Measurements from ENCODE around the gene SMYD5. TPM values are rescaled to one million over a fixed set of nuclear protein-coding genes. Genes with fewer than 3 reads are reported as not detected.
"Not testable (repeated sequence)": the region's sequence is repeated elsewhere in the genome, so short reads cannot be mapped to it uniquely, and the experiment has no call there.

Gene SMYD5
- polyA plus RNA-seq, 1 donor from 2014 or later, result 27.4 TPM

GRCh38 chr2:73257021-73257420 is 43.0 kb downstream of the SMYD5 start:
- Mint-ChIP-seq H3K27me3 (no peaks in the 10 kb centered on the region), H3K36me3 (no peaks in the 10 kb centered on the region), H3K27ac (no peak overlapping the region), H3K4me3 (no peak overlapping the region), H3K4me1 (peaks cover 0 to 1% (median 0%) of the 10 kb centered on the region in 3 donors), H3K9me3 (no peaks in the 10 kb centered on the region)

DNA sequence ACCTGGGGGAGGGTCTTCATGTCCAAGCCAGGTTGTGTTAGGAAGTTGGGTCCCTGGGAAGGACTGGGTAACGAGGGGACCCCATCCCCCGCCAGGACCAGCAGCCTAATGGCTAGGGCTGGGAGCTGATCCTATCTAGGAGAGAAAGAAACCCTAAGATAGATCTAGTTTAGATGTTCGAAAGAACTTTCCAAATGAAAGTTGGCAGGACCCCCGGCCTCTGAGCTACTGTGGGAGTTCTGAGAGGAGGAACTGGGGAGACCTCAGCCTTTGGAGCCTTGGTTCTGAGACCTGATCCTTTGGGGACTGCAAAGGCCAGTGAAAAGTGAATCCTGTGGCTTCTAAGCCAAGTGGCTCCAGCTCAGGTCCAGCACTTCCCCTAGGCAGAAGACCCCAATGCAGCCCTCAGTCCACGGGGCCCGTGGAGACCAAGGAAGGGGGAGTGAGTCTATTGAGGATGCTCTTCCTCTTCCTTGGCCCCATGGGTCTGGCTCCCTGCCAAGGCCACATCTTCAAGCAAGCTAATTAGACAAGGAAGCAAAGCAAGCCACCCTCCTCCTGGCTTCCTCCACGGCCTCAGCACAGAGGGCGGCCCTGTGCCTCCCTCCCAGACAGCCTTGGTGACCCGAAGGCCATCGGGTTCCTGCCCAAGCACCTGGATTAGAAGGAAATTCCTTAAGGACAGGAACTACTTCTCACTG is 43.5 kb downstream of the SMYD5 start:
- Mint-ChIP-seq H3K4me3 (no peak overlapping the region), H3K36me3 (no peaks in the 10 kb centered on the region), H3K27ac (no peak overlapping the region), H3K9me3 (no peaks in the 10 kb centered on the region), H3K27me3 (no peaks in the 10 kb centered on the region), H3K4me1 (peaks cover 0 to 1% (median 0%) of the 10 kb centered on the region in 3 donors)

DNA sequence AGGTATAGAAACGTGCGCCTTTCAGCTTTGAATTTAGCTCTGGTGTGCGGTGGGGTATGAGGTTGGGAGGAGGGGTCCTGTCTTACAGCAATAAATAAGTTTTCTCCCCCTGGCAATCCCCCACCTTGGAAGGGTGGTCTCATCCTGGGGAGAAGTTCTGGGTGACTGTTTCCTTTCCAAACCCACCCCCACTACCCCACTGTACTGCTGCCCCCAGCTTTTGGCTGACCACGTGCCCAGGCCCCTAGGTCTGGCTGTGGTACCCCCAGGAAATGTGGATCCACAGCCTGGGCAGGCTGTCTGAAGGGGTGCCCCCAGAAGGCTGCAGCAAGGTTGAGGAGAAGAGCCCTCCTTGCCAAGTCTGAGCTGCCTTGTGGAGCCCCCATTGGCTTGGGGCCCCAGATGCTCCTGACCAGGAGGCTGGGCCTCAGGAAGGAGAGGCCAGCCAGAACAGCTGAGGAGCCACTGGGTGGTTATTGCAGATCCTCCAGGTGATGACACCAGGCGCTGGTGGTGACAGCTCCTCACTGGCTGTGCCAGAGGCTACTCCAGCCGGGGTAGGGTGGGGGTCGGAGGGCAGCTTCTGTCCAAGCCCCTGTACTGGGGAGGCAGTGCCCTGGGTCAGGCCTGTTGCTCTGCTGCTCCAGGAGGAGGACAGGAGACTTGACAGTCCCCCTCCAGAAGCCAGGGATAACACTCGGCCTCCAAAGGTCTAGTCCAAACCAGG is 44.3 kb downstream of the SMYD5 start:
- no peaks in the 10 kb centered on the region for H3K27me3 Mint-ChIP-seq
- H3K4me1 Mint-ChIP-seq, result peaks cover 0 to 1% (median 0%) of the 10 kb centered on the region in 3 donors
- H3K27ac Mint-ChIP-seq, result no peak overlapping the region
- H3K4me3 Mint-ChIP-seq, result no peak overlapping the region
- H3K36me3 Mint-ChIP-seq, result peaks cover under 1% of the 10 kb centered on the region
- H3K9me3 Mint-ChIP-seq, result no peaks in the 10 kb centered on the region

DNA sequence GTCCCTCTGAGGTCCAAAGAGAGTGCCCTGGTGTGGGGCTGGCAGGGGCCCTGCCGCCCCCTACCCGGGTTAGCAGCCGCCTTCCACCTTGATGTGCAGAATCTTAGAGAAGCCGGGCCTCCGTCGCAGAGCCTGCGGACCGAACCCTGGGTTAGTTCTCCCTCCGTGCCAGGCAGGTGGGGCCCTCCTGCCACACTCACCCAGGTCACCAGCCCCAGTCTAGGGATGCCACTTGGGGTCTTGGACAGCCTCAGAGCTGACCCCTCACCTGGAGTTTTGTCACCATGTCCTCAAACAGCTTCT is 44.8 kb downstream of the SMYD5 start:
- H3K27me3 Mint-ChIP-seq, result no peaks in the 10 kb centered on the region
- H3K4me3 Mint-ChIP-seq, result no peak overlapping the region
- peaks cover 0 to 1% (median 0%) of the 10 kb centered on the region in 3 donors for H3K4me1 Mint-ChIP-seq
- no peak overlapping the region for H3K27ac Mint-ChIP-seq
- H3K9me3 Mint-ChIP-seq, result no peaks in the 10 kb centered on the region
- H3K36me3 Mint-ChIP-seq, result peaks cover 2% of the 10 kb centered on the region

DNA sequence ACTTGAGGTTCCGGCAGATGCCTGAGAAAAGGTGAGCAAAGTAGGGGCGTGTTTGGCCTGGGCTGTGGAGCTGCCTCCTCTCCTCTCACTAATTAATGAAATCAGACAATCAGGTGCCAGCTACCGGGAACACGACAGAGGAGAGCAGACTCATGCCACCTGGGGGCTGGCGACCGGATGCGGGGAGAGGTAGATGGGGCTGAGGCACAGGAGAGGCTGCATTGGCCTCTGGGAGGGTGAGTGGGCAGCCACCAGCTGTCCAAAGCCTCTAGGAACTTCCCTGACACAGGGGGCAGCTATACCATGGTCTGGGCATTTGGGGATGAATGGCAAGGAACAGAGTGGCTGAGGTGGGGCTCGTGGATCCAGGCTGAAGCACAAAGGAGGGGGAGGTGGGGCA is 45.2 kb downstream of the SMYD5 start:
- Mint-ChIP-seq H3K27me3 (no peaks in the 10 kb centered on the region), H3K27ac (peak overlapping the region in 1 of 3 donors; percentile 74), H3K4me1 (peaks cover 0 to 1% (median 0%) of the 10 kb centered on the region in 3 donors), H3K4me3 (no peak overlapping the region), H3K9me3 (no peaks in the 10 kb centered on the region), H3K36me3 (peaks cover 2% of the 10 kb centered on the region)

GRCh38 chr2:73259704-73260337 is 45.8 kb downstream of the SMYD5 start:
- peaks cover 0 to 1% (median 0%) of the 10 kb centered on the region in 3 donors for H3K4me1 Mint-ChIP-seq
- H3K27ac Mint-ChIP-seq, result peak overlapping the region in 1 of 3 donors; percentile 74
- no peak overlapping the region for H3K4me3 Mint-ChIP-seq
- no peaks in the 10 kb centered on the region for H3K27me3 Mint-ChIP-seq
- peaks cover 2% of the 10 kb centered on the region for H3K36me3 Mint-ChIP-seq
- H3K9me3 Mint-ChIP-seq, result no peaks in the 10 kb centered on the region

- Mint-ChIP-seq H3K4me1 (no peaks in the 10 kb centered on the region), H3K36me3 (peaks cover 2% of the 10 kb centered on the region), H3K27ac (no peak overlapping the region), H3K9me3 (no peaks in the 10 kb centered on the region), H3K4me3 (no peak overlapping the region), H3K27me3 (no peaks in the 10 kb centered on the region)
Observed at GRCh38 chr2:73260338-73260984, 46.4 kb downstream of the SMYD5 start.

DNA sequence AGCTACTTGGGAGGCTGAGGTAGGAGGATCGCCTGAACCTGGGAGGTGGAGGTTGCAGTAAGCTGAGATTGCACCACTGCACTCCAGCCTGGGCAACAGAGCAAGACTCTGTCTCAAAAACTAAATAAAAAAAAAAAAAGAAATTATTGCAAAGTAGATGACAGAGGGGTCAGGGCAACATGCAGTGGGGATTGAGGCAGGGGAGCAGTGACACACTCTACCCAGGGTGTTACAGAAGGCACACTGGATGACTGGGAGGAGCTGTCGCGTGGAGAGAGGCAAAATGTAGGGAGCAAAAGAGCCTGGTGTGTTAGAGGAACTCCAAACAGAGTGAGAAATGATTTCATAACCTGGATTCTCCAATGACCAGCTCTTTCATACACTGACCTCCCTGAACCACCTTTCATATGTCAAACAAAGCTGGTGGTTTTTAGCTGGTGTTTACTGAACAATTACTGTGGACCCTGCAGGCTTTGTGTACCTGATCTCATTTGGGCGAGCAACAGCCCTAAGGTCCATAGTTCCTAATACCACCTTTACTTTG is 48.1 kb downstream of the SMYD5 start:
- H3K27ac Mint-ChIP-seq, result no peak overlapping the region
- H3K9me3 Mint-ChIP-seq, result no peaks in the 10 kb centered on the region

GRCh38 chr2:73262691-73263429 is 48.8 kb downstream of the SMYD5 start:
- not testable (repeated sequence) for H3K4me1 Mint-ChIP-seq, H3K9me3 Mint-ChIP-seq, H3K36me3 Mint-ChIP-seq, H3K4me3 Mint-ChIP-seq, H3K27ac Mint-ChIP-seq, H3K27me3 Mint-ChIP-seq

More for the DNA sequence above, 48.1 kb downstream of the SMYD5 start:
- H3K36me3 Mint-ChIP-seq, result peaks cover 2% of the 10 kb centered on the region
- H3K4me3 Mint-ChIP-seq, result no peak overlapping the region
- H3K27me3 Mint-ChIP-seq, result no peaks in the 10 kb centered on the region
- H3K4me1 Mint-ChIP-seq, result peaks cover 0 to 4% (median 0%) of the 10 kb centered on the region in 3 donors

- peaks cover 7 to 11% (median 8%) of the 10 kb centered on the region in 3 donors for H3K4me1 Mint-ChIP-seq
- H3K4me3 Mint-ChIP-seq, result no peak overlapping the region
- H3K36me3 Mint-ChIP-seq, result peaks cover 2% of the 10 kb centered on the region
- no peak overlapping the region for H3K27ac Mint-ChIP-seq
- no peaks in the 10 kb centered on the region for H3K9me3 Mint-ChIP-seq
- H3K27me3 Mint-ChIP-seq, result no peaks in the 10 kb centered on the region
Observed at GRCh38 chr2:73263540-73264331, 49.7 kb downstream of the SMYD5 start.

GRCh38 chr2:73264332-73264606 is 50.2 kb downstream of the SMYD5 start:
- Mint-ChIP-seq H3K27me3 (no peaks in the 10 kb centered on the region), H3K27ac (no peak overlapping the region), H3K4me3 (no peak overlapping the region), H3K9me3 (no peaks in the 10 kb centered on the region), H3K36me3 (peaks cover 2% of the 10 kb centered on the region), H3K4me1 (peaks cover 7 to 11% (median 8%) of the 10 kb centered on the region in 3 donors)

- H3K9me3 Mint-ChIP-seq, result no peaks in the 10 kb centered on the region
- no peaks in the 10 kb centered on the region for H3K27me3 Mint-ChIP-seq
- peaks cover 8 to 13% (median 9%) of the 10 kb centered on the region in 3 donors for H3K4me1 Mint-ChIP-seq
- H3K36me3 Mint-ChIP-seq, result peaks cover 2% of the 10 kb centered on the region
- H3K4me3 Mint-ChIP-seq, result no peak overlapping the region
- no peak overlapping the region for H3K27ac Mint-ChIP-seq
Observed at GRCh38 chr2:73264783-73265182, 50.7 kb downstream of the SMYD5 start.

GRCh38 chr2:73265298-73266060 is 51.4 kb downstream of the SMYD5 start:
- Mint-ChIP-seq H3K27me3 (no peaks in the 10 kb centered on the region), H3K4me1 (peaks cover 8 to 16% (median 11%) of the 10 kb centered on the region in 3 donors), H3K27ac (no peak overlapping the region), H3K4me3 (no peak overlapping the region), H3K36me3 (peaks cover 2% of the 10 kb centered on the region), H3K9me3 (no peaks in the 10 kb centered on the region)
